DMS114 treated with DMSO at 0.1 percent for 48 hours (cell line): ENCODE results near the gene TLK2.
"Not testable (repeated sequence)": the region's sequence is repeated elsewhere in the genome, so short reads cannot be mapped to it uniquely, and the experiment has no call there.

Experiments used
- DNase-seq: peaks from one replicate; lab custom pipeline; 2025; ENCODE audit not compliant: unreplicated experiment; lab: John Stamatoyannopoulos, UW

TLK2 gene

GRCh38 chr17:62482553-62482952 lies 3.9 kb downstream of the TLK2 start:
- not testable (repeated sequence) for DNase-seq

DNA sequence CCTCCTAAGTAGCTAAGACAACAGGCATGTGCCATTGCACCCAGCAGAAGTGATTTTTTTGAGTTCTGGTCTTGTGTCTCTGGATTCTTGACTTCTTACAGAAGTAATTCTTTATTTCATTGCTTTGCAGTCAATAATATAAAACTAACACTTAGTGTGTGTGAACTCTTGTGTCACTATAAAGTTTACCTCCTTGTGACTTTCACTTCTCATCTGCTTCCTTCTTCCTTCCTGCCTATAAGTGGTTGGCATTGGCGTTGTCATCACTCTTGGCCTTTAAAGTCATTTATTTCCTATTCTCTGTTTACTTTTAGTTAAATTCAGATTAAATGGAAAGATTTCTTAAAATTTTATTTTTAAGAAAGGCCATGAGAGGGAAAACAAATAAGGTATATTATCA lies 12.4 kb downstream of the TLK2 start:
- not testable (repeated sequence) for DNase-seq

DNA sequence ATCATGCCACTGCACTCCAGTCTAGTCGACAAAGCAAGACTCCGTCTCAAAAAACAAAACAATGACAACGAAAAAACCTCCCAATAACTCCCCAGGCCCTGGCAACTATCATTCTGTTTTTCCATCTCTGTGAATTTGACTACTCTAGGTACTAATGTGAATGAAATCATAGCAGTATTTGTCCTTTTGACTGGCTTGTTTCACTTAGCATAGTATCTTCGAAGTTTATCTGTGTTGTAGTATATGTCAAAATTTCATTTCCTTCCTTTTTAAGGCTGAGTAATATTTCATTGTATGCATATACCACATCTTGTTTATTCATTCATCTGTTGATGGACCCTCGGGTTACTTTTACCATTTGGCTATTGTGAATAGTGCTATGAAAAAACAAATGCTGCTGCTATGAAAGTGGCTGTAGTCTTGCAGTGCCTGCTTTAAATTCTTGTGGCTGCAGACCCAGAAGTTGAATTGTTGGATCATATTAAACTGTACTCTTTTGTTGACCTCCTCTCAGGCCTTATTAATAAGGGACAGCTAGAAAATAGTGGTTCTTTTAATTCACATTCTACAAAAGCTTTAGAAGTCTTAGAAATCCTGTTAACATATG lies 14.5 kb downstream of the TLK2 start:
- not testable (repeated sequence) for DNase-seq

GRCh38 chr17:62494073-62494472 lies 15.4 kb downstream of the TLK2 start:
- DNase-seq = not testable (repeated sequence)

GRCh38 chr17:62496344-62496743 lies 17.7 kb downstream of the TLK2 start:
- not testable (repeated sequence) for DNase-seq

- not testable (repeated sequence) for DNase-seq
Measured at GRCh38 chr17:62498796-62499195, 20.2 kb downstream of the TLK2 start.

DNA sequence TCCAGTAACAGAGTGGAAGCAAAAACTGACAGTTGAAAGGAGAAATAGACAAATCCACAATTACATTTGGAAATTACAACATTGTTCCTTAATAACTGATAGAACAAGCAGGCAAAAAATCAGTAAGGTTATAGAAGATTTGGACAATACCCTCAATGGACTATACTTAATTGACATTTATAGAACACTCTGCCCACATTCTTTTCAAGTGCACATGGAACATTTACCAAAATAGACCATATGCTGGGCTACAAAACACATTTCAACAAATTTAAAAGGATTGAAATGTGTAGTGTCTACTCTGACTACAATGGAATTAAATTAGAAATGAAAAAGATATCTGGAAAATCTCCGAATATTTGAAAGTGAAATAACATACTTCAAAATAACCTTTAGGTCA lies 21.8 kb downstream of the TLK2 start:
- not testable (repeated sequence) for DNase-seq

GRCh38 chr17:62504857-62505256 lies 26.2 kb downstream of the TLK2 start:
- DNase-seq = not testable (repeated sequence)

DNA sequence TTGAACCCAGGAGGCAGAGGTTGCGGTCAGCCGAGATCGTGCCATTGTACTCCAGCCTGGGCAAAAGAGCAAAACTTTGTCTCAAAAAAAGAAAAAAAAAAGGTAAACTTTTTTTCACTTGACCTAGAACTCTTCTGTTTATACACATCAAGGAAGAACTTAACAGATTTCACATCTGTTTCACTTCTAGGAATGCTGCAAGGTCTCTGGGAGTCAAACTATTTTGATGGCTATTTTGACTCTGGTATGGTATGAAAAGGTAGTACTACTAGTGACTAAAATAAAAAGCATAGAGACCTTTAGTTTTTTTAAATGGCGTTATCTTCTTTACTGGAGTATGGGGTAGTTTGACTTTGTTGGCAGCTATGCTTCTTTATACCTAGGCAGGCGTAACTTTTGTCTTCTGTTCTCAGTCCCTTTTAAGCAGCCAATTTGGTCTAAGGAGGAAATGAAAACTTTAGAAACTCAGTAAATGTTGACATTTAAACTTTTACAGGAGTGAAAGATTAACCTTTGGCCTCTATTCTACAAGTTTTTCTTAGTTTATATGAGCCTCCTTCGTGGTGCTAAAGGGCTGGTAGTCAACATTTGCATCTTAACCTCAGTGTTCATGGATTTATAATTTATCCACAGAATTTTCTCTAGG lies 28.7 kb downstream of the TLK2 start:
- not testable (repeated sequence) for DNase-seq

GRCh38 chr17:62510247-62510819 lies 31.7 kb downstream of the TLK2 start:
- DNase-seq = not testable (repeated sequence)

GRCh38 chr17:62511014-62511413 lies 32.4 kb downstream of the TLK2 start:
- not testable (repeated sequence) for DNase-seq

GRCh38 chr17:62516376-62516775 lies 37.8 kb downstream of the TLK2 start:
- not testable (repeated sequence) for DNase-seq

GRCh38 chr17:62521295-62521694 lies 42.7 kb downstream of the TLK2 start:
- not testable (repeated sequence) for DNase-seq

DNA sequence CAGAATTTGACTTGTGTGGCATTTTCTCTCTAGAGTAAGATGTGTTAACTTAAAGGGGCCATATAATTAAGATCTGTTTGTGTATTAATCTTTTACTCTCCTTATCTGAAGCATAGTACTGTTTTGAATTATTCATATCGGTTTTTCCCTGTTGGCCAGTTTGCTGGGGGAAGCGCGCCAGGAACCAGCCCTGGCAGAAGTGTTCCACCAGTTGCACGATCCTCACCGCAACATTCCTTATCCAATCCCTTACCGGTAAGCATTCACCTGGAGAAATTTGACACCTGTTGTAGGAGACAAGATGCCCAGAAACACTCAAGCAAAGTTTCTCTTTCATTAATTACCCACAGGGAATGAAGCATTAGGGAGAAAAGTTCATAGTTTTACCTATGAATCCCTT lies 45.5 kb downstream of the TLK2 start:
- DNase-seq = not testable (repeated sequence)

GRCh38 chr17:62525317-62525716 lies 46.7 kb downstream of the TLK2 start:
- DNase-seq = not testable (repeated sequence)

GRCh38 chr17:62530936-62531335 lies 52.3 kb downstream of the TLK2 start:
- DNase-seq = not testable (repeated sequence)

GRCh38 chr17:62536557-62536956 lies 57.9 kb downstream of the TLK2 start:
- DNase-seq = not testable (repeated sequence)

DNA sequence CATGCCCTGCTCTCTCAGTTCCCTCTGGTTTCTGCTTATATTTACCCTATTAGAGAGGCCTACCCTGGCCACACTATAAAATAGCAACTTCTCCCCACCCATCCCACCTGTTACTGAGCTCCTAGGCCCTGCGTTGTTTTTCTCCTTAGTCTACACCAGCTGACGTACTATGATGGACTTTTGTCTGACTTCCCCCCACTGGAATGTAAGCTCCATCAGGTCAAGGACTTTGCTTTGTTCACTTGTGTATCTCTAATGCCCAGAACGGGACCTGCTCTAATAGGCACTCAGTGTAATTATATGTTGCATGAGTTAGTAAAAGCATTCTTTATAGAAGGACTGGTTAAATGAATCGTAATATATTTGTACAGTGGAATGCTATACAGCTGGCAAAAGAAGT lies 62.4 kb downstream of the TLK2 start:
- DNase-seq = not testable (repeated sequence)

- not testable (repeated sequence) for DNase-seq
Measured at GRCh38 chr17:62543278-62543775, 64.7 kb downstream of the TLK2 start.

- DNase-seq = not testable (repeated sequence)
Measured at GRCh38 chr17:62546066-62546465, 67.4 kb downstream of the TLK2 start.

- DNase-seq = peak; percentile 31
Measured at GRCh38 chr17:62552851-62553659, 74.4 kb downstream of the TLK2 start.
